HG03066 (cell line): ENCODE measurements around the gene GATA2.

Experiments used
- ATAC-seq: cut with Tn5 transposase; IDR thresholded peaks from one replicate; pipeline ENCODE4 v1.9.1; 2021; ENCODE audit warnings: low read depth; ENCODE audit not compliant: unreplicated experiment

Gene GATA2

GRCh38 chr3:128503164-128503651 is 10.2 kb upstream of the GATA2 start:
- ATAC-seq, result no peak

DNA sequence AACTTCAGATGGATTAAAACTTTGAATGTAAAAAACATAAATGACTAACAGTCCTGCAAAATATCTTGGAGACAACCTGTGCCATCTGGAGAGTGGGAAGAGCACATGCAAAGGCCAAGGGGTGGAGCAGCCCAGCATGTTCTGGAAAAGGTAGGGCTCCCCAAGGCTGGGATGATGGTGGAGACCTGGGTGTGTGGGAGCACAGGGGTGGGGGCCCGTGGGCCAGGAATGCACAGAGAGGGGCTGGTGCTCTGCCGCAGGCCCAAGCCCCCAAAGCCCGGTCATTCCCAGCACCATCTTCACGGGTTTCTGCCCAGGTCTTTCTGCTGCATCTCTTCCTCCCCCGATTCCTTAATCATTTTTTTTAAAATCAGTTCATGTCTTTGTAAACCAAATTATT is 9.7 kb upstream of the GATA2 start:
- ATAC-seq, result no peak

DNA sequence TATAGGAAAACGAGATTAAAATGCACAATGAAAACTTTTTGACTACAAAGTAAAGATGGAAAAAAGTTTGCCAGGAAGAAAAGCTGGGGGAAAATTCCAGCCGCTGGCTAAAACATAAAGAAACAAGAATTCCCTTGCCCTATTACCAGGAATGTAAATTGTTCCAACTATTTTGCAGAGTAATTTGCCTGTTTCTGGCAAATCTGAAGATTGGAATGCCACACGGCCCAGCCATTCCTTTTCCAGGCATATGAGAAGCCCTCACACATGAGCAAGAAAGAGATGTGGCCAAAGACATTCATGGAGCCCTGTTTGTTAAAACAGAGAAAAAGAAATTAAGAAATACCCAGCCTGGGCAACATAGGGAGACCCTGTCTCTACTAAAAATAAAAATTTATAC is 8.4 kb upstream of the GATA2 start:
- ATAC-seq, result no peak

GRCh38 chr3:128500556-128500955 is 7.6 kb upstream of the GATA2 start:
- ATAC-seq, result no peak

- ATAC-seq, result no peak
These were observed 6.8 kb upstream of the GATA2 start for GRCh38 chr3:128499724-128500275.

DNA sequence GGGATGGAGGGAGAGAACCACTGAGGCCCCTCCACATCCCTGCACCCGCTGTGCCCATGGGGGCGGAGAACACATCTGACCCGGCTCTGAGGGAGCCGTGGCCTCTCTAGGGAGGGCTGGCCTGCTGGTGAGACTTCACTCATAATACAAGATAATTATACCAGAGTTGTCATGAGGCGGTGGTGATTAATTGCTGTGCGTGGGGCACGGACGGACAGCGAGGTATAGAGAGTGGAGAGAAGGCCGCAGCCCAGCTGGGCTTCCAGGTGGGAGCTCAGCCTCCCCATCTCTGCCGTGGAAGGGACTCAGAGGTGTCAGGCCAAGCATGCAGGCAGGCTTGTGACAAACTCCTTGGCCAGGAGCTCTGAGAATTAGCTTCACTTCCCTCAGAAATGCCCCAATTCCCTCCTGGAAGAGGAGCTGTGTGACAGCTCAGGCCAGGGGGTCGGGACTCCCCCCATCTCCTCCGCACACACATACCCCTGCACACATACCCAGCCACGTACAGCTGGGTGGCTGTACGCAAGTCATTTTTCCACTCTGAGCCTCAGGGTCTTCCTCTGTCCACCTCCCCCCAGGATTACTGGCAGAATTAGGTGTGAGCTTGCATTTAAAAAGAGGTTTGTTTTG is 6.0 kb upstream of the GATA2 start:
- no peak for ATAC-seq

DNA sequence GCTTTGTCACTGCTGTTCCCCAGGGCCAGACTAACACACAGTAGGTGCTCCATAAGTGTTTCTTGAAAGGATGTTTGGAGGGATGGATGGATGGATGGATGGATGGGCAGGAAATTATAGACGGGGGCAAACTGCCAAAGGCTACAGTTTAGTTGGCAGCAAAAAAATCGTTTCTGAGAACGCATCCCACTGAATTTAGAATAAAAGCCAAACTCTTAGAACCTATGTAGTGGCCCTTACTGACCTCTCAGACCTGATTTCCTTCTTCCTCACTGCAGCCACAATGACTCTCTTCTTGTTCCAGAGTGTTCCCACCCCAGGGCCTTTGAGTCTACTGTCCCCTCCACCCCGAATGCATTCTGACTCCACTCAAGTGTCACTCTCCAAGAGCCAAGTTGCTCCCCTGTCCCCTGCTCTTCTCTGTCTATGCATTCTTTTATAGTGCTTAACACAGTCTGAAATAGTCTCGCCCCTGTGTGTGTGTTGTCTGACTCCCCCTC is 5.2 kb upstream of the GATA2 start:
- no peak for ATAC-seq

GRCh38 chr3:128497305-128498126 is 4.5 kb upstream of the GATA2 start:
- no peak for ATAC-seq

- no peak for ATAC-seq
These were observed 3.8 kb upstream of the GATA2 start for GRCh38 chr3:128496602-128497304.

GRCh38 chr3:128496019-128496601 is 3.1 kb upstream of the GATA2 start:
- no peak for ATAC-seq

DNA sequence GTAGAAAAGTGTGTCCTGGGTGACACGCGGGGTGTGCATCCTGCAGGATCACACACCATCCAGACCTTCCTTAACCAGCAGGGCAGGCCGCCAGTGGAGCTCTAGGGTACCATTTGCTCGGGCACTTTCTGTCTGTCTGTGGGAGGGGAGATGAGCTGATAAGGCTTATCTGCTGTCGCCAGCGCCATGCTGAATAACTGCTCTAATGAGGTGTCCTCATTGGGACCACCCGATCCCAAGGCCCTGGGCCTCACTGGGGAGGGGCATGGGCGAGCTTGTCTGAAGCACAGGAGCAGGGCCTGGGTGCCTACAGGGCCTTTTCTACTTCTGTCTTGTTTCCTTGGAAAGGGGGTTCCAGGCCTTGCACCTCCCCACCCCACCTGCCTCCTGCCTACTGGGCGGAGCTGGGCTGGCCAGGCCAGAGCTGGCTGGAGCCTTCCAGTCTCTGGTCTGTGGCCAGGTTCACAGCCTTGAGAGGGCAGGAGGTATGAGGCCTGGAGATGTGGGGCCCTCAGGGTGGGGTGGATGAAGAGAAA is 2.5 kb upstream of the GATA2 start:
- no peak for ATAC-seq

DNA sequence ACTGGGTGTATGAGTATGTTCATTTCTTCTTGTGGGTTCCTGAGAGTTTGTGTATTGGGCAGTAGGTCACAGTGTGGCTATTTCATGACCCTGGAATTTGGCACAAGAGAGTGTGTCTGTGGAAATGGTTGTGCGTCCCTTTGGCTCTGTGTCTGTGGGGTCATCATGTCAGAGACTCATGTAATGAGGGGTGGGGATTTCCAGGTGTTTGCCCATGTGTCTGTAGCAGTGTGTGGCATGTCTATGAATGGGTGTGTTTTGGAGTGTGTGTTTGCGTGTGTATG is 1.3 kb upstream of the GATA2 start:
- ATAC-seq, result no peak

DNA sequence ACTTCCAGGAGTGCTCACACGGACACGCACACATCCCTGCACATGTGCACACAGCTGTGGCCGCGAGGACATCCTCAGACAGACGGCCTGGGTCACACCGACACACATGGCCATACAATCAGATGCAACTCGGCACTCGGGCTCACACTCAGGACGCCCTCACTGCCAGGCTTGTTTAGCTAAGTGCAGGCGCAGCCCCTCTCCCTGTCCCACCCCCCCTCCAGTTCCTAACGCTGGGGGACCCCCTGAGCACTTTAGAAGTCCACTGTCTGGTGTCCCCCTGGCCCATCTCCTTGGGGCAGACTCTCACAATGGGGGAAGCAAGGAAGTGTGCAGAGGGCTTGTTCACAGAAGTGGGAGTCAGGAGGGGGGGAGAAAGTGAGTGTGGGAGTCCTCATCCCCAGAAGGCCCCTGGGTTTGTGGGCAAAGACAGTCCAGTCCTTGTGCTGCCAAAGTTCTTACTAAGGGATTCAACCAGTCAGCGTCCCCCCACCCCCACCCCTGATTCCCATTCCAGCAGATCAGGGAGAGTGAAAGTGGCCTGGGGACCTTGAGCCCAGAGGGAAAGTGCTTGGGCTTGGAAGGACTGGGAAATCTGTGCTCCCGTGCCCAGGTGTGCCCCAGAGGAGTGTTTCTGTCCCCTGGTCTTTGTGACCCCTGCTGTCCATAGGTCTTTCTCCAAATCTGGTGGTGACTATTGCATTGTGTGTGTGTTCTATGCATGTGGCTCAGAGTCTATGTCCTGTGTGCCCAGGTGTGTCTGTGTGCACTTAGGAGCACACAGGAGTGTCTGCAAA is 767 bp upstream of the GATA2 start:
- ATAC-seq, result no peak

DNA sequence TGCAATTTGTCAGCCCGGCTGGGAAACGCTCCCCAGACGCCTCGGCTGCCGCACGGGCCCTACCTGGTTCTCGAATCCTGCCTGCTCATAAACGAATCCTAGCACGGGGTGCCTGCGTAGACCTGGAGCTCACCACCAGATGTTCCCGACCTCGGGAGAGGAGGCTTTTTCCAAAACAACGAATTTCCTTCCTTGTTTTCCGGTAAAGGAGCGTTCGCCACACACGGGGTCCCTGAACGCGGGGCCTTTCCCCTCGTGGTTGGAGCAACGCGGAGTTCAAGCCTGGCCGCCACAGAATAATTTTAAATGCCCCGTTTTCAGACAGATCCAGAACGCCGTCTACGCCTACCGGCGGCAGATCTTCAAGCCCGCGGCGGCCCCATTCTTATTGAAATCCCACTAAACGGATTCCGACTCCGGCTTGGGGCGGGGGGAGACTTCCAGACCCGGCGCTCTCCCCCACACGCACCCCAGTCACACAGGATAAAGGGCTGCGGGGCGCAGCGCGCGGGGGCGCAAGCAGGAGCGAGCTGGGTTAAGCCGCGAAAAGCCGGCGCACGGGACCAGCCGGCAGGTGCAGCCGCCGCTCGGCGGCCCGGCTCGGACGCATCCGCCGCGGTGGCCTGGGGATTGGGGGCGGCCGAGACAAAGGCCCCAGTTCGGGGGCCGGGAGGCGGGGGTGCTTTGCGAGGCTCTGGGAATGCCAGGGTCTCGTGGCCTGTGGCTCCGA is 895 bp downstream of the GATA2 start:
- no peak for ATAC-seq

- ATAC-seq, result no peak
These were observed 1.4 kb downstream of the GATA2 start for GRCh38 chr3:128491691-128491940.

- no peak for ATAC-seq
These were observed 1.9 kb downstream of the GATA2 start for GRCh38 chr3:128490915-128491690.

DNA sequence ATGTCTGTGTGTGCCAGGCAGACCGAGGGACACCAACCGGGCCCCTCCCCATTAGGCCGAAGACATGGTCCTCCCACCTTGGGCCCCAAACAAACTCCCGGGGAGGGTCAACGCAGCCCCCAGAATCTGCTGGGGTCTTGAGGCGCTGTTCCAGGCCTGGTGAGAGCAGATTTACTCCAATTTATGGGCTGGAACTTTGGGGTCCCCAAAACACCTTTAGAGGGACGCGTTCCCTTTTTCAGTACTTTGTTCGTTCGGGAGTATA is 2.4 kb downstream of the GATA2 start:
- no peak for ATAC-seq

DNA sequence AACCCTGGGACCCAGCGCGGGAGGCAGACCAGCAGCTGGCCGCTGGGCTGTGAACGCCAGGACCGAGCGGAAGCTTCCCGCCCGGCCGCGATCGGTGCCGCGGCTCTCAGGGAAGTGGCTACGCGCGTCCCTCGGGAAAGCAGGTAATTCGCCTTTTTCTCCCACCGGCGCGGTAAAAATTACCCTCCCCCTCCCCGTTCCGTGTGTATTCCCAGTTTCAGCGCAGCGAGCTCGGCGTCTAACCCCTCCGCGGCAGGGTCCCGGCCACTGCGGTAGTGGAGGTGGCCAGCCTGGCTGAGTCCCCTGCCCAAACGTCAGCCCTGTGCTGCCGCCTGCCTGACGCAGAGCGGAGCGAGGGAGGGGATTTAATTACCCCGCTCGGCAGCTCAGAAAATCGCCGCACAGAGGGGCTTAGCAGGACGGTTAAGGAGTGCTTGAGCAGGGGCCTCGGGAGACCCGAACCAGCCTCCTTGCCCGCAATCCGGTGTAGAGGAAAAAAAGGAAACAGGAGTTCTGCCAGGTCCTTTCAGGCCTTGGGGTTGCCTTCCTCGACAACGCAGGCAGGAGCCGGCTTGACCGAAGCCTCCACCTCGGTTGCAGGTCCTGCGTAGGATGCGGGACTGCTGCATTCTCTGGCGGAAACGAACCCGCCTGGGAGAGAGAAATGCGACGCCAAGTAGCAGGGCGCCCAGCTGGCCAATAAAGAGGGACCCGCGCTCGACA is 2.9 kb downstream of the GATA2 start:
- no peak for ATAC-seq

DNA sequence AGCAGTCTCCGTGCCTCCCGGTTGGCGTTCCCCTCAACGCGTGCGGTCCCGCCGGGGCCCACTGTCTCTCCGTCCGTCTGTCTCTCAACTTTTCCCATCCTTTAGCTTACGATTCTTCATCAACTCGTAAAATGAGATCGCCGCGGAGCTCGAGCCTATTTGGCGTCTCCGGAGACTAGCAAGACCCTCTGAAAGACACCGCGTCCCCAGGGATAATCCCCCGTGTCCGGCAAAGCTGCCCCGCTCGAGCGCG is 3.4 kb downstream of the GATA2 start:
- ATAC-seq, result no peak
